NCI-H82 treated with DMSO at 0.1 percent for 48 hours (cell line): ENCODE results near the gene SLC12A5.
A peak's percentile ranks its signal among the peaks of the same experiment; 100 is the strongest.

Experiments
- DNase-seq: peaks from one replicate; lab custom pipeline; 2025; ENCODE audit not compliant: unreplicated experiment; lab: John Stamatoyannopoulos, UW

Gene SLC12A5

GRCh38 chr20:46051556-46052308 lies 22.7 kb downstream of the SLC12A5 start:
- no peak for DNase-seq

DNA sequence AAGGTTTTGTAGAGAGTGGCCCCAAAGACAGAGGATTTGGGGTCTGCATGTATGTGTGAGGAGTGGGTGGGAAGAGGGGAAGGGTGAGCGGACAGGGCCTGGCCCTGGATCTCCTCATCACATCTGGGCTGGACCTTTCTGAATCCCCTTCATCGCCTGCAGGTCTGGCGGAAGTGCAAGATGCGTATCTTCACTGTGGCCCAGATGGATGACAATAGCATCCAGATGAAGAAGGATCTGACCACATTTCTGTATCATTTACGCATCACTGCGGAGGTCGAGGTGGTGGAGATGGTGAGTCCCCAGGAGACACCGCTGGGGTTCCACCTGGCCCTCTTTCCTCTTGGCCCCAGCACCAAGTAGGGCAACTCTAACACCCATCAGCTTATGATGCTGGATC lies 24.4 kb downstream of the SLC12A5 start:
- DNase-seq: no peak

GRCh38 chr20:46054606-46055005 lies 25.6 kb downstream of the SLC12A5 start:
- DNase-seq: no peak

DNA sequence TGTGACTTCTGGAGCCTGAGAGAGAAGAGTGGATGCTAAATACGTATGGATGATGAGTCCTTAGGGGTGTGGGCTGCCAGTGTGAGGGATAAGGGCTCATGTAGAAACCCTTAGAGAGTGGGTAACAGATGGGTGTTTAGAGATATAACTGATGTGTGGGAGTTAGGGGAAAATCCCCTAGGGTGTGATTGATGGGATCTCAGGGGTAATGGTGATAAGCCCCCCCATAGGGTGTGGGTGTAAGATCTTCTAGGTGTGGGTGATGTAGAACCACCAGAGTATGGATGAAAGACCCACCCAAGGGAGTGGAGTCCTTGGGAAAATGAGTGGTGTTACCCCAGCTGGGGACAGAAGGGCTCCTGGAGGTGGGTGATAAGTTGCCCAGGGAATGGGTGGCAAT lies 26.3 kb downstream of the SLC12A5 start:
- no peak for DNase-seq

DNA sequence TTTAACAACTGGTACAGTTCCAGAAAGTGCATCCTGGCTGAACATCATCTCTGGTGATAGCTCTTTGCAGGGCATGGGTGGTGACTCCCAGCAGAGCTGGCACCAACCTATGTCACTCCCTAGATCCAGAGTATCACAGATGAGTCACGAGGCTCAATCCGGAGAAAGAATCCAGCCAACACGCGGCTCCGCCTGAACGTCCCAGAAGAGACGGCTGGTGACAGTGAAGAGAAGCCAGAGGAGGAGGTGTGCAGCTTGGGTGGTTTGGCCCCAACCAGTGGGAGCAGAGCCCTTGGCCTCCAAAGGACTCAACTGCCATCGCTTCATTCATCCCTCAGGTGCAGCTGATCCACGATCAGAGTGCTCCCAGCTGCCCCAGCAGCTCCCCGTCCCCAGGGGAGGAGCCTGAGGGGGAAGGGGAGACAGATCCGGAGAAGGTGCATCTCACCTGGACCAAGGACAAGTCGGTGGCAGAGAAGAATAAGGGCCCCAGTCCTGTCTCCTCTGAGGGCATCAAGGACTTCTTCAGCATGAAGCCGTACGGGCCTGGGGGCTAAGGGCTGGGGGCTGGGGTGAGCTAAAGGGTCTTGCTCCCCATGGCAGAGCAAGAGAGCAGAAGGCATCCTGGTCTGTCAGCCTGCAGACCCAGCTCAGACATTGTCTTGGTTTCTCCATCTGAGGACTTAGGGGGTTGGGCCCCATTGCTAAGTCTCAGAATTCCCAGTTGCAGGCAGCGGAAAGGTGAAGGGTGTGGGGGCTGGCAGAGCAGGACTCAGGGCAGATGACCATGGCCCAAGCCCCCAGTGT lies 27.2 kb downstream of the SLC12A5 start:
- no peak for DNase-seq

DNA sequence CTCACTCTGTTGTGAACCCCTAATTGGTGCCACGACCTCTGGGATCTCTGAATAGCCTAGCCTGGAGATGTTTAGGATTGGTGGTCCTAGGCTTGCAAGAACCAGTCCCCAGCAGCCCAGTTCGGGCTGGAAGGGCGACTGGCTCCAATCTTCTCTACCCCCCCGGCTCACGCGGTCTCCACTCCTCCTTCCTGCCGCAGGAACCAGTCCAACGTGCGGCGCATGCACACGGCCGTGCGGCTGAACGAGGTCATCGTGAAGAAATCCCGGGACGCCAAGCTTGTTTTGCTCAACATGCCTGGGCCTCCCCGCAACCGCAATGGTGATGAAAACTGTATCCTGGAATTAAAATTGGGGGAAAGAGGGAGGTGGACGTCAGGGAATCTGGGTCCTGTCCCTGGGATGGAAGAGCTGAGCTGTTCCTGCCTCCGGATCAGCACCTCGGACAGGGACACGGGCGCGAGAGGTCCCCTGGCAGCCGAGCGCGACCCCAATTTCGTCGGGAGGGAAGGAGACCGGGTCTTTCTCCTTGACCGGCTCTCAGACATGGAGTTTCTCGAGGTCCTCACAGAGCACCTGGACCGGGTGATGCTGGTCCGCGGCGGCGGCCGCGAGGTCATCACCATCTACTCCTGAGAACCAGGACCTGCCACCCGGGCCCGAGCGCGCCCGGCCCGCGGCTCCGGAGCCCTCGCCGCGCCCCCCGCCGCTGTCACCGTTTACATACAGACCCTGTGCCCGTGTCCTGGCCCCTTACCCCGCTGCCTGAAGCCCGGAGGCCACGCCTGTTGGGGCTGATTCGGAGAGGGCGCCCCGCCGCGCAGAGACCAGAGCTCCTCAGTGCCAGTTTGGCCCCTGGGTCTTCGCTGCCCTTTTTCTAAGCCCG lies 28.2 kb downstream of the SLC12A5 start:
- no peak for DNase-seq

- DNase-seq: no peak
Measured at GRCh38 chr20:46057856-46058598, 29.0 kb downstream of the SLC12A5 start.

DNA sequence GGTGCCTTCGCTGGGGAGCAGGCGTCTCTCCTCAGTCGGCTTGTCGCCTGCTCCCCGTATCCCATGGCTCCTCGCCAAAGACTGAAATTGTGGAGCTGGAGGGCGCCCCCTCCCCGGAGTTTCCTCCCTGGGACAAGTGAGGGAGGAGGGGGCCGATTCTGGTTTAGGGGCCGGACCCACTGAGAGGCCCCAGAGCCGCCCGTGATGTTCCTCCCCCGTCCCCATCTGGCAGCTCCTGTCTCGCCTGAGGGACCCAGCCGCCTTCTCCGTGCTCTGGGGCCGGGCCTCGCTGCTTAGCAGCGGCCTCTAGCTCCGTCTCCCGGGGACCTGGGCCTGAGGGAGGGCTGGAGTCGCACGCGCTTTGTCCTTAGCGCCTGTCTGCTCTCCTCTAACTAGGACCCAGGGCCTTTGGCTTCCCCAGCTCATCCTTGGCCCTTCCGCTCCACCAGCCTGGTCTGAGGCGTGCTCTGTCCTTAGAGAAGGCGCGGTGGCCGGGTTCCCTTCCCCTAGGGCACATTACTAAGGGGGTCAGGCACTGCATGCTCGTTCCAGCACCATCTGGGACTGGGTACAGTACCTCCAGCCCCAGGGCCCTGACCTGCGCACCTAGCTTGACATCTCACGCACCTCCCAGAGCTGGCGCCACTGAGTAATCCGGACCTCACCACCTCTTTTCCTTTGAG lies 29.7 kb downstream of the SLC12A5 start:
- DNase-seq: no peak

DNA sequence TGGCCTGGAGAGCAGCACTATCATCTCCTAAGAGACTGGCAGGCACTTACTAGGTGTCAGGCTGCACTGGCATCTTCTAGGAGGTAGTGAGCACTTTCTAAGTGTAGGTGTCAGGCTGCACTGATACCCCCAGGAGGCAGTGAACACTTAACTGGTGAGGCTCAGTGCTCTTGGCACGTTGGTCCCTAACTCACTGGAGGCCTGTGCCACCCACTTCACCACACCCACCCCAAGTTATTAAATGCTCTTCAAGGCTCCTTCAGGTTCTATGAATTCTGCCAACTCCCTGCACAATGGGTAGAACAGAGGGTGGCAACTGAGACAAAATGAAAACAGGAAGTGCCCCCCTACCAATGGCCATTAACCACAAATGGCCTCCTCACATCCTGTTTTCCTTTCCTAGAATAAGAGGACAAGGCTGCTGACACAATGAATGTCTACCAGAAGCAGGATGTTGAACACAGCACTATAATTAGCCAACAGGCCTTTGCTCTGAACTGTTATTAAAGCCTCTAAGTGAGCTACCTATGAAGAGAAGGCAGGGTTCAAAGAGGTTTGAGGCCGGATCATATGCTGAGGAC lies 31.4 kb downstream of the SLC12A5 start:
- DNase-seq: no peak

- DNase-seq: no peak
Measured at GRCh38 chr20:46060975-46061374, 32.0 kb downstream of the SLC12A5 start.

GRCh38 chr20:46062151-46062550 lies 33.1 kb downstream of the SLC12A5 start:
- no peak for DNase-seq

- no peak for DNase-seq
Measured at GRCh38 chr20:46062621-46063020, 33.6 kb downstream of the SLC12A5 start.

GRCh38 chr20:46063151-46063550 lies 34.1 kb downstream of the SLC12A5 start:
- no peak for DNase-seq

DNA sequence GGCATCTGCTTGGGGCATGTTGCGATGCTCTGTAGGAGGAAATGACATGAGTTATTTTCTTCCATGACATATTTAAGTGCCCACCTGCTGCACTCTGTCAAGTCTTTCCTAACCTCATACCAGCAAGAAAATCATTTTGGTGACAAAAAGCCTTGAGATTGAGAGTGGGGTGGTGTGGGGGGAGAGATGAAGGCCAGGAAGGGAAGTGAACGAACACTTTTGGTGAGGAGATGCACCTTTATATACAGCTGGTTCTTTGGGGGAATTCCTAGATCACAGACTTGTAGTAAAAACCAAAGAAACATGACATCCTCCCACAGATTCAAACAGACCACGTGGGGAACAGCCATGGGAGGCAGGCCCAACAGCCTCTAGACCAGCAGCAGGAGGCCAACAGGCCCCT lies 34.6 kb downstream of the SLC12A5 start:
- no peak for DNase-seq

- DNase-seq: no peak
Measured at GRCh38 chr20:46065006-46065405, 36.0 kb downstream of the SLC12A5 start.

GRCh38 chr20:46065691-46066090 lies 36.7 kb downstream of the SLC12A5 start:
- no peak for DNase-seq

GRCh38 chr20:46070215-46070900 lies 41.3 kb downstream of the SLC12A5 start:
- no peak for DNase-seq

- DNase-seq: peak; percentile 36
Measured at GRCh38 chr20:46071573-46071972, 42.6 kb downstream of the SLC12A5 start.

DNA sequence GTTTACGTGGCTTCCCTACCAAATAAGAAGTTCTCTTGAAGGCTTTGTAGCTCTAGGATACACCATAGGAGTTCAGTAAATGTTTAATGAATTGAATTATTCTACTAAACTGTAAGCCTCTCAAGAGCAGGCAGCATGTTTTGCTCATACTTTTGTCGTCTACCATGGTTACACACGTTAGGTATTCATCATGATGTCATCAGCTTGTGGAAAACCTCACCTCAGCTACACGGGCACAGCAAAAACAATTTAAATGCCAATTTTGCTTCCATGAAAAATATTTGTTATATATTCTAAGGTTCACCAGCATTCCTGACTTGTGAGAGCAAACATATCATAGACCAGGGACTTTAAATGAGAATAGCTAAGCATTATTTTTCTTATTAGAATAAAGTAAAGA lies 44.0 kb downstream of the SLC12A5 start:
- no peak for DNase-seq
